ENCODE measurements around the gene TRIP13.

Gene TRIP13

DNA sequence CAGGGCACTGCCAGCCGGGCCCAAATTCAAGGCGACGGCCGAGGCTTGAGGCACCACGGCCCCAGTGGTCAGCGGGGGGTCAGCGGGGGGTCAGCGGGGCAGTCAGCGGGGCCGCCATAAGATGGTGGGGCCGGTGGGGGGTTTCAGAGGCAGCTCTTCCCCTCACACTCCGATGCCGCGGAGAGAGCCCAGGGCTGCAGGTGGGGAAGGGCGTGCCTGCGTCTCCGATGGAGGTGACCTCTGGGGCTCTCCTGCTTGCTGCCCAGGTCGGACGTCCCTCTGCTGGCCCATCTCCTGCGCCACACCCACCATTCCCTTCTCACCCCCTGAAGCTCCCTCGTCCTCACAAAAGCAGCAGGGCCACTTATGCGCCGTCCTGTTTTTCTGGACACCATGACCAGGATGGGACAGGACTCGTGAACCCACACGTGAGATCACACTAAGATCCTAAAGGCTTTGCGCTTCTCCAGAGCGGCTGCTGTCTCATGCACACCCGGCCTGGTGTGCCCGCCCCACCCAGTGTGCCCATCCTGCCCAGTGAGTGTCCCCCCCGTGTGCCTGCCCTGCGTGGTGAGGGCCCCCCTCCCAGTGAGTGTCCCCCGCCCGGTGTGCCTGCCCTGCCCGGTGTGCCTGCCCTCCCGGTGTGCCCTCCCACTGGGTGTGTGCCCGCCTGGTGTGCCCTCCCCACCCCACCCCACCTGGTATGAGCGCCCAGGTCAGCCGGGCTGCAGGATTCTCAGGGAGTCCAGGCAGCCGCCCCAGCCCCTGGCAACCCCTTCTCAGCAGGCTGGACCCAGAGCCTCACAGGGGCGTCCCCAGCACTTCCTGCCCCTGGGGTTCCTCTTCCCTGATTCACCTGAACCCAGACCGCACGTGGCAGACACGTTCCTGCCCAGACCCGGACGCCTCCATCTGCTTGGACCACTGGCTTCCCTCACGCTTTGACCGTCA is 67.2 kb downstream of the TRIP13 start:
- Histone ChIP-seq H3K4me3 (ENCODE audit: low read length) (no peak overlapping the region), H3K36me3 (ENCODE audit: control insufficient read depth, low read depth, low read length) (no peaks in the 10 kb centered on the region), H3K27ac (ENCODE audit: low read length) (no peak overlapping the region), H3K9ac (ENCODE audit: low read length) (no peak overlapping the region), H3K27me3 (ENCODE audit: control insufficient read depth, insufficient read depth, low read length) (no peaks in the 10 kb centered on the region), H3K4me1 (ENCODE audit: control insufficient read depth, low read depth, low read length) (no peaks in the 10 kb centered on the region), H3K9me3 (ENCODE audit: control insufficient read depth, low read depth, low read length) (no peaks in the 10 kb centered on the region)

DNA sequence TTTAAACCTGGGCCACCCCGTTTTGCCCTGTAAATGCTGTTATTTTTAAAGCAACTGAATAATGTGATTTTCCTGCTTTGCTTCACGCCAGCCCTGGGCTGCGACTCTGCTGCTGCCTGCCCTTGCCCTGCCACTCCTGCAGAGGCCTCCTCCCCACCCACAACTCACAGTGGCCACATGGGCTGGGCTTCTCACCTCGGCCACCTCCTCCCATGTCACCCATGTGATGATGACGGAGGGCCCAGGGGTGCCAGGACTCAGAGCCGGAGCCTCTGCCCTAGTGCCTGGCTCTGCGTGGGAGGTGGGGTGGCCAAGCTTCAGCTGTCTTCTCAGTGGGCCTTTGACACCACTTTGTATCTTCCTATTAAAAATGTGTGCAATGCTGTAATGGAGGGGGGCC is 67.9 kb downstream of the TRIP13 start:
- Histone ChIP-seq H3K9me3 (ENCODE audit: control insufficient read depth, low read depth, low read length) (no peaks in the 10 kb centered on the region), H3K27me3 (ENCODE audit: control insufficient read depth, insufficient read depth, low read length) (no peaks in the 10 kb centered on the region), H3K4me3 (ENCODE audit: low read length) (no peak overlapping the region), H3K27ac (ENCODE audit: low read length) (no peak overlapping the region), H3K36me3 (ENCODE audit: control insufficient read depth, low read depth, low read length) (no peaks in the 10 kb centered on the region), H3K9ac (ENCODE audit: low read length) (no peak overlapping the region), H3K4me1 (ENCODE audit: control insufficient read depth, low read depth, low read length) (no peaks in the 10 kb centered on the region)

DNA sequence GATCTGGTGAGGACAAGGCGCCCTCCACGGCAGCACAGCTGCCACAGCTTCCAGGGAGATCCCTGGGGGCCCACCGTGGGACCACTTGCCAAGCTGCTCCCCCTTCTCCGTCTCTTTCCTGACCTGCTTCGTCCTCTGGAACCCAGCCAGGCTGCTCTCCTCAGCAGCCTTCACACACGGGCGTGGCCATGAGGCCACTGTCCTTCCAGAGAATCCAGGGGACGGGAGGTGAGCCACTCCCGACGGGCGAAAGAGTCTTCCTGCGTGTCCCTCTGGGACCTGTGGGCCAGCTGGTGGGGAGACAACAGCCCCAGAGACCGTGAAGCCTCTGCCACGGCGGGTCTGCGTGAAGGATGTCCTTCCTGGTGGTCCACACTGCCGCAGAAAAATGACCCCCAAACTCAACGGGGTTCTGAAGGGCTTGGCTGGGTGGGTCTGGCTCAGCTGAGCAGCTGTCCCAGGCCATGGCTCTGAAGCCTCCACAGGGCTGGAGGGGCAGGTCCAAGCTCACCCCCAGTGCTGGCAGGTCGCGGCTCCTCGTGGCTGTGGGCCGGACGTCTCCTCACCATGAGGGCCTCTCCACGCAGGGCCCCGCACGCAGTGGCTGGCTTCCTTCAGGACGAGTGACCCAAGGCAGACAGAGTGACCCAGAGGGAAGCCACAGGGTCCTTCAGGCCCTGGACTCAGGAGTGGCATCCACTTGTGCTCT is 68.5 kb downstream of the TRIP13 start:
- Histone ChIP-seq H3K4me3 (ENCODE audit: low read length) (no peak overlapping the region), H3K27ac (ENCODE audit: low read length) (no peak overlapping the region), H3K9ac (ENCODE audit: low read length) (no peak overlapping the region), H3K36me3 (ENCODE audit: control insufficient read depth, low read depth, low read length) (no peaks in the 10 kb centered on the region), H3K4me1 (ENCODE audit: control insufficient read depth, low read depth, low read length) (no peaks in the 10 kb centered on the region), H3K27me3 (ENCODE audit: control insufficient read depth, insufficient read depth, low read length) (no peaks in the 10 kb centered on the region), H3K9me3 (ENCODE audit: control insufficient read depth, low read depth, low read length) (no peaks in the 10 kb centered on the region)

DNA sequence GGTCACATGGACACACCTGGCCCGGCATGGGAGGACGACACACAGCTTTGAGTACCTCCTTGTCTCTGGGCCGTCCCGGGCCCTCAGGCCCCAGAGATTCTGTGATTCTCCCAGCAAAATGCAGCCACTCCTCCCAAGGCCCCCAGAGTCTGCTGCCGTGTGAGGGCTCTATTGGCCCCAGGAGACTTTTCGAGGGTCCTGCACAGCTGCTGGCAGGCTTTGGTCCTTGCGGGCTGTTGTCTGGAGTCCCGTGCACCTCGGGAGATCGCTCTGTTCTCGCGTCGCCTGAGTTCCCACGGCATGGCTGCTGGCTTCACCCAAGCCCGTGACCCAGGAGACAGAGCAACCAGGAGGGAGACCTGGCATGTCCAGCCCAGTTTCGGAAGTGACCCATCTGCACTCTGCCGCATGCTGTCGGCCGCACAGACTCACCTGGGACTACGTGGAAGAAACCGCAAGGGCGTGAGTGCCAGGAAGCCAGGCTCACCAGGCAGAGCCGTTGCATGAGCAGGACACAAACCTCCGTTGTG is 69.1 kb downstream of the TRIP13 start:
- H3K27me3 ChIP-seq (ENCODE audit: control insufficient read depth, insufficient read depth, low read length) = no peaks in the 10 kb centered on the region

DNA sequence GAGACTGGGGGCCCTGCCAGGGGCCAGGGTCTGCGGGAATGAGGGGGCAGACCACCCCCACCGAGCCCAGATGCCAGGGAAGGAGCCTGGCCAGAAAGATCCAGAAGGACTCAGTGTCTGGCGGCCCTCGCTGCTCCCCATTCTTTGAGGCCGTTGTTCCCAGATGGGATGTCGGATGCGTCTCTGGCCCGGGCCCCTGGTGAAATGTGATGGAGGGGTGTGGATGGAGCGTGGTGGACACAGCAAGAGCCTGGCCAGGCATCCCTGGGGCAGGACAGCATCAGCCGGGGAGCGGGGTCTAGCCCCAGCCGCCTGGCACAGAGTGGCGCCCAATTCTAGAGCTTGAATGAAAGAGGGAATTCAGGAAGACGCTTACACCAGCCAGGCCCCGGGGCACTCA is 69.7 kb downstream of the TRIP13 start:
- Histone ChIP-seq H3K9ac (ENCODE audit: low read length) (no peak overlapping the region), H3K36me3 (ENCODE audit: control insufficient read depth, low read depth, low read length) (no peaks in the 10 kb centered on the region), H3K4me3 (ENCODE audit: low read length) (no peak overlapping the region), H3K27ac (ENCODE audit: low read length) (no peak overlapping the region), H3K9me3 (ENCODE audit: control insufficient read depth, low read depth, low read length) (no peaks in the 10 kb centered on the region), H3K27me3 (ENCODE audit: control insufficient read depth, insufficient read depth, low read length) (no peaks in the 10 kb centered on the region), H3K4me1 (ENCODE audit: control insufficient read depth, low read depth, low read length) (no peaks in the 10 kb centered on the region)

More for the DNA sequence above, 69.1 kb downstream of the TRIP13 start:
- Histone ChIP-seq H3K27ac (ENCODE audit: low read length) (no peak overlapping the region), H3K9me3 (ENCODE audit: control insufficient read depth, low read depth, low read length) (no peaks in the 10 kb centered on the region), H3K9ac (ENCODE audit: low read length) (no peak overlapping the region), H3K4me1 (ENCODE audit: control insufficient read depth, low read depth, low read length) (no peaks in the 10 kb centered on the region), H3K4me3 (ENCODE audit: low read length) (no peak overlapping the region), H3K36me3 (ENCODE audit: control insufficient read depth, low read depth, low read length) (no peaks in the 10 kb centered on the region)

DNA sequence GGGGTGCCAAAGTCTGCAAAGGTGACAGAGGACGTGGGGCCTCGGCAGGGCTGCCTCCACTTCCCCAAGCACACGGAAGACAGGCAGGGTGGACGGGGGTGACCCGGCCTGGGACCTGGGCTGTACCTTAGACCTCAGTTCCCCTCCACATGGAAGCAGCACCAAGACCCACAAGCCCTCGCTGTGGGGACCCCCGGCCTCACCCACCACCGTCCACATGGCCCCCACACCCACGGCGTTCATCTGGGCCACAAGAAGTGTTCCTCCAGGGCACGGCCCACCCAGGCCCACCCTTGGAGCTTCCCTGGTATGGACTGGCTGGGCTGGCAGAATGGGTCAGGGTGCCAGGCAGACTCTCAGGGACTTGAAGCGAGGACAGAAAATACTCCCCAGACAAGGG is 70.1 kb downstream of the TRIP13 start:
- Histone ChIP-seq H3K9me3 (ENCODE audit: control insufficient read depth, low read depth, low read length) (no peaks in the 10 kb centered on the region), H3K4me1 (ENCODE audit: control insufficient read depth, low read depth, low read length) (no peaks in the 10 kb centered on the region), H3K4me3 (ENCODE audit: low read length) (no peak overlapping the region), H3K36me3 (ENCODE audit: control insufficient read depth, low read depth, low read length) (no peaks in the 10 kb centered on the region), H3K27ac (ENCODE audit: low read length) (no peak overlapping the region), H3K9ac (ENCODE audit: low read length) (no peak overlapping the region), H3K27me3 (ENCODE audit: control insufficient read depth, insufficient read depth, low read length) (no peaks in the 10 kb centered on the region)

DNA sequence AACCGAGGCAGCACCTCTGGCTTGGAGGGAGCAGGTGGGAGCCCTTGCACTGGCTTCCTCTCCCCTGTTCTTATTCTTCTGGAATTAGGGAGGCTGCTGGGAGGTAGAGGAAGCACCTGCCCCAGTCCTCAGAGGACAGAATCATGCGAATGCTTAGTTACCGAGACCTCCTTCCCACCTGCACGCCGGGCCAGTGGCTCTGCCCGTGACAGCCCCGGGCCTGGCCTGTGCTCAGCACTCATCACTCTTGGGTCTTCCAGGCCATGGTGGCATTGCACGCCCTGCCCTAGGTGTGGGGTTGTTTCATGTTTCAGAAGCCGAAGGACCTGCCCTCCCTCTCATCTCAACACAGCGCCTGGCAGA is 70.6 kb downstream of the TRIP13 start:
- Histone ChIP-seq H3K36me3 (ENCODE audit: control insufficient read depth, low read depth, low read length) (no peaks in the 10 kb centered on the region), H3K9ac (ENCODE audit: low read length) (no peak overlapping the region), H3K9me3 (ENCODE audit: control insufficient read depth, low read depth, low read length) (no peaks in the 10 kb centered on the region), H3K27me3 (ENCODE audit: control insufficient read depth, insufficient read depth, low read length) (no peaks in the 10 kb centered on the region), H3K27ac (ENCODE audit: low read length) (no peak overlapping the region), H3K4me1 (ENCODE audit: control insufficient read depth, low read depth, low read length) (no peaks in the 10 kb centered on the region), H3K4me3 (ENCODE audit: low read length) (no peak overlapping the region)

DNA sequence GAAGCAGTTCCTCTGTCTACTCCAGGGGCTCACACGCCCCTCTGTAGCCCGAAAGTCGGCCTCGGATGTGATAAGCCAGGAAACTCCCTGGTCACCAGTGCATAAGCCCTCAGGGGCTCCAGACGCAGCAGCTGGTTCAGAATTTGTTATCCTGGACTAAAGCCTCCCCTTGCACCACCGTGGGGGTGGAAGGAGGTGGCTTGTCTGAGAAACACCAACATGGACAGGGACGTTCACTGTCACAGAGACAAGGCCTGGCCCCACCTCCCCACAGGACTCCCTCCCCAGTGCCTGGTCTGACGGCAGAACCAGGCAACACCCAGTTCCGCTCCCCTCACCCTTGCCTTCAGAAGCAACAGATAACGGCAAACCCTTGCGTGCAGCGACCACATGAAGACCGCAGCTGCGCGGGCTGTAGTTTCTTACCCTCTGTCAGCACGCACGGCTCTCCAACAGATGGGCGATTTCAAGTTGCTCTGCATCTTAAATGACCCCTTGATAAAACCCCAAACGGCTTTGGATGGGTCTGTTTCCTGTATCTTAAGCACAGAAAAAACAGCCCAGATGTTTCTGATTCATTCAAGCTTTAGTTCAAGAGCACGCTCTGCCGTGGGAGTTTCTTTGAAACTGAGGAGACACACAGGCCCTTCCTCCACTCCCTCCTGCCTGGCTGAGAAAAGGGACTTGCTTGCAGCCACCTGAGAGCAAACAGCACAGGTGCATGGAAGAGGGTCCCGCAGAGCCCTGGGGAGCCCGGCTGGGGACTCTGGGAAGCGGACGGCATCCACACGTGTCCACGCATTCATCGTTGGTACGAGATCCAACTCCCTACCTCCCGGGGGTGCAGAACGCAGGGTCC is 71.2 kb downstream of the TRIP13 start:
- Histone ChIP-seq H3K27ac (ENCODE audit: low read length) (no peak overlapping the region), H3K9ac (ENCODE audit: low read length) (no peak overlapping the region), H3K4me3 (ENCODE audit: low read length) (no peak overlapping the region), H3K36me3 (ENCODE audit: control insufficient read depth, low read depth, low read length) (no peaks in the 10 kb centered on the region), H3K27me3 (ENCODE audit: control insufficient read depth, insufficient read depth, low read length) (no peaks in the 10 kb centered on the region), H3K4me1 (ENCODE audit: control insufficient read depth, low read depth, low read length) (no peaks in the 10 kb centered on the region), H3K9me3 (ENCODE audit: control insufficient read depth, low read depth, low read length) (no peaks in the 10 kb centered on the region)

DNA sequence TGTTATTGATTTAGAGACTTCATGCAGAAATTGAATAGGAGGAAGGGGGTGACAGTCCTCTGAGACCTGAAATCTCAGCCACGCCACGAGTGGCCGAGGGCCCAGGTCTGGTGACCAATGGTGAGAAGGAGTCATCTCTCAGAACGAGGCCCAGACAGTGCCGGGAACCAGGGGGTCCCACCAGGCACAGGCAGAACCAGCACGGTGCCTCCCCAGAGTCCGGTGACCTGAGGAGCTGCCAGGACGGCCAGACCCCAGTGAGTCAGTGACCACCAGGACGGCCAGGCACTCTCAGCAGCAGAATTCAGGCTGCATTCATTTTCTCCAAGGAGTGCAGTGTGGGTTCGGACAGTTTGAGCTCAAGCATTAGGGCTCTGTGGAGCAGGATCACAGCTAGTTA is 72.1 kb downstream of the TRIP13 start:
- Histone ChIP-seq H3K9ac (ENCODE audit: low read length) (no peak overlapping the region), H3K4me3 (ENCODE audit: low read length) (no peak overlapping the region), H3K36me3 (ENCODE audit: control insufficient read depth, low read depth, low read length) (no peaks in the 10 kb centered on the region), H3K27ac (ENCODE audit: low read length) (no peak overlapping the region), H3K27me3 (ENCODE audit: control insufficient read depth, insufficient read depth, low read length) (no peaks in the 10 kb centered on the region), H3K4me1 (ENCODE audit: control insufficient read depth, low read depth, low read length) (no peaks in the 10 kb centered on the region), H3K9me3 (ENCODE audit: control insufficient read depth, low read depth, low read length) (no peaks in the 10 kb centered on the region)

DNA sequence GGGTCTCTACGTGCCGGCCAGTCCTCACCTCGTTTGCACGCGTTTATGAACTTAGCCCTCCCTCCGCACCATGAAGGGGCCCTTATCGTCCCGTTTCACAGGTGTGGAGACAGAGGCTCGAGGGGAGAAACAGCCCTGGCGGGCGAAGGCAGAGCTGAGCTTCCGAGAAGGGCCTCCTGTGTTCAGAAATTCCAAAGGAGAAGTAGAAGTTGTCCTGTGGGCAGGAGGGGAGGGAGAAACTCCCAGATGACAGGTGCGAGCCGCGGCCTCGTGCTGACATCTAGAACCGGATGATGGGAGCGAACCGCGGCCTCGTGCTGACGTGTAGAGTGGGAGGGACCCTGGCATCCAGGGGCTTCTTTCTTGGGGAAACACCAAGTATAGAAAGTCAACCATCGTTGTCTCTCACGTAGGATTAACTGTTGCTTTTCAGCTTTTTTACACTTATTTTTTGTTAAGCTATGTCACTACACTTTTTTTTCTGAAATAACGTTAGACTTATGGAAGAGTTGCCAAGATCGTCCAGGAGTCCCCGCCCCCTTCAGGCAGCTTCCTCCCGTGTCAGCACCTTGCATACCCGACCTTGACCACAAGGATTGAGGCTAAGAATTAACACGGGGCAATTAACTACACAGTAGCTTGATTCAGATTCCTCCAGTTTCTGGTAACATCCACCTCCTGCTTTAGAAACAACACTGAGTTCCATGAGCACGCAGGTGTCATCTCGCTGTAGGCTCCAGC is 73.1 kb downstream of the TRIP13 start:
- H3K9me3 ChIP-seq (ENCODE audit: control insufficient read depth, low read depth, low read length) = no peaks in the 10 kb centered on the region
- no peak overlapping the region for H3K27ac ChIP-seq (ENCODE audit: low read length)
- H3K36me3 ChIP-seq (ENCODE audit: control insufficient read depth, low read depth, low read length) = no peaks in the 10 kb centered on the region
- no peaks in the 10 kb centered on the region for H3K4me1 ChIP-seq (ENCODE audit: control insufficient read depth, low read depth, low read length)
- H3K4me3 ChIP-seq (ENCODE audit: low read length) = no peak overlapping the region
- no peaks in the 10 kb centered on the region for H3K27me3 ChIP-seq (ENCODE audit: control insufficient read depth, insufficient read depth, low read length)
- no peak overlapping the region for H3K9ac ChIP-seq (ENCODE audit: low read length)

DNA sequence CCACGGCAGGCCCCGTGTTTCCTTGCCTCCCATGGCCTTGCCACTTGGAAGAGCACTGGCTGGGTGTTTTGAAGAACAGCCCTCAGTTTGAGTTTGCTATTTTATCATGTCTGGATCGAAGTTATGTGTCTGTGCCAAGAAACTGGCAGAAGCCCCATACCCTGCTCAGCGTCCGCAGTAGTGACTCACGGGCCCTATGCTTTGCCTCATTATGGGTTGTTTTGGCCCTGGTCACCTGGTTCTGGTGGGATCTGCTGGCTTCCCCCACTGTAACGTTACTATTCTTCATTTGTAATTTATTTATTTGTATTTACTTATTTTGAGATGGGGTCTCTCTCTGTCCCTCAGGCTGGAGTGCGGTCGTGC is 73.6 kb downstream of the TRIP13 start:
- Histone ChIP-seq H3K36me3 (ENCODE audit: control insufficient read depth, low read depth, low read length) (no peaks in the 10 kb centered on the region), H3K9ac (ENCODE audit: low read length) (no peak overlapping the region), H3K4me1 (ENCODE audit: control insufficient read depth, low read depth, low read length) (no peaks in the 10 kb centered on the region), H3K4me3 (ENCODE audit: low read length) (no peak overlapping the region), H3K9me3 (ENCODE audit: control insufficient read depth, low read depth, low read length) (no peaks in the 10 kb centered on the region), H3K27ac (ENCODE audit: low read length) (no peak overlapping the region), H3K27me3 (ENCODE audit: control insufficient read depth, insufficient read depth, low read length) (no peaks in the 10 kb centered on the region)

Data from iPS-18a (cell line).